HUES64 (cell line): ENCODE measurements around the gene SOCS1.
A peak's percentile ranks its signal among the peaks of the same experiment; 100 is the strongest.

Experiments used
- H3K27ac ChIP-seq: 2 replicates; pipeline ENCODE4 v1.7.0; 2013; ENCODE audit warnings: low read depth, low read length, inconsistent platforms
- H3K27me3 ChIP-seq: 2 replicates; pipeline ENCODE4 v1.6.1; 2013; ENCODE audit warnings: mild to moderate bottlenecking, low read length; ENCODE audit not compliant: insufficient read depth
- H3K36me3 ChIP-seq: 2 replicates; pipeline ENCODE4 v1.6.1; 2013; ENCODE audit warnings: mild to moderate bottlenecking, low read length; ENCODE audit not compliant: insufficient read depth
- H3K4me1 ChIP-seq: 2 replicates; pipeline ENCODE4 v1.6.1; 2013; ENCODE audit warnings: mild to moderate bottlenecking, low read length, moderate library complexity; ENCODE audit not compliant: insufficient read depth
- H3K4me3 ChIP-seq: 2 replicates; pipeline ENCODE4 v1.5.1; 2013; ENCODE audit warnings: mild to moderate bottlenecking, low read length, moderate library complexity
- H3K9ac ChIP-seq: 2 replicates; pipeline ENCODE4 v1.6.1; 2013; ENCODE audit warnings: mild to moderate bottlenecking, low read depth, low read length
- H3K9me3 ChIP-seq: 2 replicates; pipeline ENCODE4 v1.6.1; 2013; ENCODE audit warnings: low read depth, low read length; ENCODE audit not compliant: insufficient read depth
- WGBS: fragments of 150-250, 120-280 bp; methylation state at CpG from one replicate; pipeline ENCODE4 v1.1.7; 2013; ENCODE audit warnings: missing lambda C conversion rate; 5-methylcytosine and 5-hydroxymethylcytosine counted together

The SOCS1 gene

GRCh38 chr16:11280616-11281522, 24.9 kb upstream of the SOCS1 start, which contains the start of gene PRM1:
PRM1 (minus strand) TSS chr16:11281330; CDS start chr16:11281238, 92 bp downstream.
- H3K27me3 ChIP-seq, result no peaks in the 10 kb centered on the region
- no peak within 1 kb of the TSS for H3K9ac ChIP-seq
- H3K9me3 ChIP-seq, result no peaks in the 10 kb centered on the region
- no peaks in the 10 kb centered on the region for H3K4me1 ChIP-seq
- H3K4me3 ChIP-seq, result no peak within 1 kb of the TSS
- H3K27ac ChIP-seq, result no peak within 1 kb of the TSS
- WGBS, result 80% methylated on average over 25 of the region's 25 CpGs
- H3K36me3 ChIP-seq, result no peaks in the 10 kb centered on the region

DNA sequence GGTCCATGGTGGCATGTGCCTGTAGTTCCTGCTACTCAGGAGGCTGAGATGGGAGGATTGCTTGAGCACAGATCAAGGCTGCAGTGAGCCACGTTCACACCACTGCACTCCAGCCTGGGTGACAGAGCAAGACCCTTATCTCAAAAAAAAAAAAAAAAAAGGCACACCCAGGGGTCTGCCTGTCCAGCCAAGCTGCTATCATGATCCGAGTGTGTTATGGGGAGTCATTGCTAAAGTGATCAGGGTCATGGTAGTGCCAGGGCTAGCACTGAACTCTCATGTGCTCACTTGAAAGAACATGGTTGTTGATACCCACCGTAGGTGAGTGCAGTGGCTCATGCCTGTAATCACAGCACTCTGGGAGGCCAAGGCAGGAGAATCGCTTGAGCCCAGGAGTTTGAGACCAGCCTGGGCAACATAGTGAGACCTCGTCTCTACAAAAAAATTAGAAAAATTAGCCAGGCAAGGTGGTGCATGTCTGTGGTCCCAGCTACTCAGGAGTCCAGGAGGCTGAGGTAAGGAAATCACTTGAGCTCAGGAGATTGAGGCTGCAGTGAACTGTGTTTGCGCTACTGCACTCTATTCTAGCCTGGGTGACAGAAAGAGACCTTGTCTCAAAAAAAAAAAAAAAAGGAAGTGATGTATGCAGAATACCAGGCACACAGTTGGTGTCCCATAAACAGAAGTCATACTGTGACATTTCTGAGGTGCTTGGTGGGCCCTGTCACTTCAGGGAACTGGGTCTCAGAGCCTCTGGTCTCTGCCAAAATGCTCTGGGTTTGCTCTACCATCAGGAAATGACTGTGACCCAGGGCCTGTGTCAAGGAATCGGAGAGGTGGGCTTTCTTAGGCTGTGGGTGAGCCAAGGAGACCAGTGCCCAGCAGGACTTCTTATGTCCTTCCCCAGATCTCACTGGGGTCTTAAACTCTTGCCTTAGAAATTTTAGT, 23.0 kb upstream of the SOCS1 start:
- Histone ChIP-seq H3K9ac (no peak overlapping the region), H3K4me3 (no peak overlapping the region), H3K9me3 (no peaks in the 10 kb centered on the region), H3K4me1 (peaks cover 2% of the 10 kb centered on the region; the same call in 1 of the 2 replicates), H3K36me3 (no peaks in the 10 kb centered on the region), H3K27me3 (no peaks in the 10 kb centered on the region), H3K27ac (no peak overlapping the region)
- 91% methylated on average over 7 of the region's 7 CpGs for WGBS

- Histone ChIP-seq H3K36me3 (no peaks in the 10 kb centered on the region), H3K9ac (no peak overlapping the region), H3K4me3 (no peak overlapping the region), H3K9me3 (no peaks in the 10 kb centered on the region), H3K27ac (no peak overlapping the region), H3K27me3 (no peaks in the 10 kb centered on the region), H3K4me1 (peaks cover 6% of the 10 kb centered on the region; the same call in 1 of the 2 replicates)
- WGBS, result 95% methylated on average over 12 of the region's 12 CpGs
Measured at GRCh38 chr16:11277607-11278337, 21.8 kb upstream of the SOCS1 start.

- WGBS, result 94% methylated on average over 11 of the region's 11 CpGs
- Histone ChIP-seq H3K4me1 (peaks cover 6% of the 10 kb centered on the region; the same call in 1 of the 2 replicates), H3K27ac (no peak overlapping the region), H3K9me3 (no peaks in the 10 kb centered on the region), H3K27me3 (no peaks in the 10 kb centered on the region), H3K9ac (no peak overlapping the region), H3K36me3 (no peaks in the 10 kb centered on the region), H3K4me3 (no peak overlapping the region)
Measured at GRCh38 chr16:11276896-11277593, 21.0 kb upstream of the SOCS1 start.

GRCh38 chr16:11276143-11276895, 20.3 kb upstream of the SOCS1 start, which contains the start of gene PRM2:
PRM2 (minus strand) TSS chr16:11276480; CDS start chr16:11276370, 110 bp downstream.
- no peak within 1 kb of the TSS for H3K4me3 ChIP-seq
- H3K4me1 ChIP-seq, result peaks cover 6% of the 10 kb centered on the region; the same call in 1 of the 2 replicates
- H3K9ac ChIP-seq, result no peak within 1 kb of the TSS
- H3K27me3 ChIP-seq, result no peaks in the 10 kb centered on the region
- no peak within 1 kb of the TSS for H3K27ac ChIP-seq
- H3K9me3 ChIP-seq, result no peaks in the 10 kb centered on the region
- 94% methylated on average over 26 of the region's 26 CpGs for WGBS
- H3K36me3 ChIP-seq, result no peaks in the 10 kb centered on the region

- 95% methylated on average over 7 of the region's 7 CpGs for WGBS
Measured at GRCh38 chr16:11274964-11275363, 19.0 kb upstream of the SOCS1 start.

DNA sequence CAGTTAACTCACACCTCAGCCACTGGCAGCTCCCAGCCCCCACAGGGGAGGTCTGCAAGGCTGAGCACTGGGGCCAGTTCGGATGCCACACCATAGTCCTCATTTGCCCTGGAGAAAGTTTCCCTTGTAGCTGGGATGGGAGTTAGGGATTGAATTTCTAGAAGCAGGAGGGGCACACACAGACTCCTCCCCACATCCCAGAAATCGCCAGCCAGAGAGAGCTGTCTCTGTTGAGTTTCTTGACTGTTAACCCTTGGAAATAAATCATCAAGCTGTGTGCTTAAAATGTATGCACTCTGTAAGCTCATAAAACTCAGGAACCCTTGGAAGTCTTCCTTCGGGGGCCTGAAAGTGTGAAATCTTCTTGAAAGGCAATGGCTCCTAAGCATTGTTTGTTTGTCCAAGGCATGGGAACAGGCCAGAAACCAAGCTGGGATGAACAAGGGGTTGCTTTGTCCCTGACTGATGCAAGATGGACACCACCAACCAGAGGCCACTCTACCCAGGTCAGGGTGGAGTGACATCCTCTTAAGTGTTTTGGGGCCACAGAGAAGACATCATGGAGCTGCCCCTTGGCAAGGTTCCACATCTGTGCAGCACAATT, 17.8 kb upstream of the SOCS1 start:
- peaks cover 6% of the 10 kb centered on the region; the same call in 1 of the 2 replicates for H3K4me1 ChIP-seq
- 0 out of 2 replicates have a peak overlapping the region, but pooled peaks have one; percentile 35 for H3K27ac ChIP-seq
- no peak overlapping the region; the same call in 1 of the 2 replicates for H3K9ac ChIP-seq
- no peaks in the 10 kb centered on the region for H3K27me3 ChIP-seq
- 48% methylated on average over 2 of the region's 3 CpGs for WGBS
- no peaks in the 10 kb centered on the region for H3K9me3 ChIP-seq
- no peak overlapping the region for H3K4me3 ChIP-seq
- no peaks in the 10 kb centered on the region for H3K36me3 ChIP-seq

More at GRCh38 chr16:11274964-11275363, 19.0 kb upstream of the SOCS1 start:
- Histone ChIP-seq H3K4me1 (peaks cover 6% of the 10 kb centered on the region; the same call in 1 of the 2 replicates), H3K27me3 (no peaks in the 10 kb centered on the region), H3K9me3 (no peaks in the 10 kb centered on the region), H3K27ac (no peak overlapping the region), H3K36me3 (no peaks in the 10 kb centered on the region), H3K9ac (no peak overlapping the region), H3K4me3 (no peak overlapping the region)

- peaks cover 6% of the 10 kb centered on the region; the same call in 1 of the 2 replicates for H3K4me1 ChIP-seq
- no peak within 1 kb of the TSS for H3K4me3 ChIP-seq
- no peaks in the 10 kb centered on the region for H3K9me3 ChIP-seq
- H3K27ac ChIP-seq, result 0 out of 2 replicates have a peak within 1 kb of the TSS, but pooled peaks have one; percentile 35
- H3K36me3 ChIP-seq, result no peaks in the 10 kb centered on the region
- H3K9ac ChIP-seq, result no peak within 1 kb of the TSS; the same call in 1 of the 2 replicates
- H3K27me3 ChIP-seq, result no peaks in the 10 kb centered on the region
- 84% methylated on average over 30 of the region's 30 CpGs for WGBS
Measured at GRCh38 chr16:11272921-11273720, 17.1 kb upstream of the SOCS1 start, which contains the start of gene PRM3. PRM3 (minus strand) TSS chr16:11273629; CDS start chr16:11273595, 34 bp downstream.
